WERI-Rb-1 (cell line): ENCODE data around the gene HDAC9.
"Not testable (repeated sequence)": the region's sequence is repeated elsewhere in the genome, so short reads cannot be mapped to it uniquely, and the experiment has no call there.

Experiments used
- DNase-seq: peaks from one replicate; pipeline ENCODE4 v3.0.0-alpha.2; 2020
- H3K27ac ChIP-seq: fragments of 250-450 bp; sonication (Bioruptor Pico); 2 replicates; pipeline ENCODE4 v1.5.1; 2020; ENCODE audit warnings: mild to moderate bottlenecking, moderate library complexity
- H3K27me3 ChIP-seq: fragments of 250-450 bp; sonication (Bioruptor Pico); 2 replicates; pipeline ENCODE4 v1.5.1; 2021; ENCODE audit warnings: mild to moderate bottlenecking, low read depth, moderate library complexity; ENCODE audit not compliant: insufficient read depth, severe bottlenecking
- H3K36me3 ChIP-seq: fragments of 250-450 bp; sonication (Bioruptor Pico); 2 replicates; pipeline ENCODE4 v1.5.1; 2020; ENCODE audit warnings: mild to moderate bottlenecking, moderate library complexity
- H3K4me3 ChIP-seq: 2 replicates; pipeline ENCODE4 v1.5.1; 2011; ENCODE audit warnings: low read depth, mild to moderate bottlenecking, control low read depth, low read length
- H3K9me3 ChIP-seq: fragments of 250-450 bp; sonication (Bioruptor Pico); 2 replicates; pipeline ENCODE4 v1.5.1; 2021; ENCODE audit warnings: mild to moderate bottlenecking, moderate library complexity; ENCODE audit not compliant: severe bottlenecking
- TF ChIP-seq, protein P1 (sequence below): IDR thresholded peaks from 2 replicates; pipeline ENCODE4 v1.5.1; 2011; ENCODE audit warnings: low read depth, mild to moderate bottlenecking, control low read depth, inconsistent platforms, low read length

Gene HDAC9

DNA sequence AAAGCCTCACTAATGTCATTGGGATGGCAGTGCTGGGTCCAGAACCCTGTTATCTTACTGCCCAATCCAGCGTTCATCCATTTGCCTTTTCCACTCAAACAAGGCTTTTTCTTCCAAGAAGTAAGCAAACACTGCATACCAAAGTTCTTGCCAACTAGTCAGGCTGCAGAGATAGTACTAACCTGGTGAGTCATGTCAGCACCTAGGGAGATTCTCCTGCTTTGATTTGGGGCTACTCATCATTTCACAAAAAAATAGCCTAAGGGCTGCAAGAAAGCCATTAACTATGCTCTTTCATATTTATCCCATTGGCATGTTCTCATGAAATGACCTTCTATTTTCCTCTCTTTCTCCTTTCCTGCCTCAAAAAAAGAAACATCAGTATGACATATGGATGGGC, 479.3 kb downstream of the HDAC9 start:
- no peaks in the 10 kb centered on the region for H3K27me3 ChIP-seq
- H3K27ac ChIP-seq: no peak overlapping the region
- no peak overlapping the region for H3K4me3 ChIP-seq
- H3K9me3 ChIP-seq: no peaks in the 10 kb centered on the region
- no peaks in the 10 kb centered on the region for H3K36me3 ChIP-seq
- TF ChIP-seq, protein P1, sequence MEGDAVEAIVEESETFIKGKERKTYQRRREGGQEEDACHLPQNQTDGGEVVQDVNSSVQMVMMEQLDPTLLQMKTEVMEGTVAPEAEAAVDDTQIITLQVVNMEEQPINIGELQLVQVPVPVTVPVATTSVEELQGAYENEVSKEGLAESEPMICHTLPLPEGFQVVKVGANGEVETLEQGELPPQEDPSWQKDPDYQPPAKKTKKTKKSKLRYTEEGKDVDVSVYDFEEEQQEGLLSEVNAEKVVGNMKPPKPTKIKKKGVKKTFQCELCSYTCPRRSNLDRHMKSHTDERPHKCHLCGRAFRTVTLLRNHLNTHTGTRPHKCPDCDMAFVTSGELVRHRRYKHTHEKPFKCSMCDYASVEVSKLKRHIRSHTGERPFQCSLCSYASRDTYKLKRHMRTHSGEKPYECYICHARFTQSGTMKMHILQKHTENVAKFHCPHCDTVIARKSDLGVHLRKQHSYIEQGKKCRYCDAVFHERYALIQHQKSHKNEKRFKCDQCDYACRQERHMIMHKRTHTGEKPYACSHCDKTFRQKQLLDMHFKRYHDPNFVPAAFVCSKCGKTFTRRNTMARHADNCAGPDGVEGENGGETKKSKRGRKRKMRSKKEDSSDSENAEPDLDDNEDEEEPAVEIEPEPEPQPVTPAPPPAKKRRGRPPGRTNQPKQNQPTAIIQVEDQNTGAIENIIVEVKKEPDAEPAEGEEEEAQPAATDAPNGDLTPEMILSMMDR: no peak
- DNase-seq: no peak

DNA sequence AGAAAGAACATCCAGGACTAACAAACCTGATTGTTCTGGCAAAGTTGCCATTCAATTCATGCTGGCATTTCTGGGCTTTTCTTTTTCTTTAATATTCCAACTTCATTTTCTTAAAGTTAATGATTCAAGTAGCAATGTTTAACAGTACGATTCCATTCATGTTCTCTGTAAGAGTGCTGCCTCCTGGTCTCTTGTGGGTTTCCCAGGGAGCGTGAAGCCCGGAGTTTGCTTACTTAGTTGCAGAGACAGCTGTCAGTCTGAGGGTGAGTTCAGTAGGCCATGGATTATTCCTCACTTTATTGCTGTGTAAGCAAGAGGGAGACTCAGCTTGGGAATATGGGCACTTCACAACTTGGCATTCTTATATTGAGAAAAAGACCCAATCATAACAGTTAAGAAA, 479.7 kb downstream of the HDAC9 start:
- no peak overlapping the region for H3K27ac ChIP-seq
- H3K27me3 ChIP-seq: no peaks in the 10 kb centered on the region
- TF ChIP-seq, protein P1: no peak
- H3K4me3 ChIP-seq: no peak overlapping the region
- no peaks in the 10 kb centered on the region for H3K9me3 ChIP-seq
- no peaks in the 10 kb centered on the region for H3K36me3 ChIP-seq
- DNase-seq: no peak

DNA sequence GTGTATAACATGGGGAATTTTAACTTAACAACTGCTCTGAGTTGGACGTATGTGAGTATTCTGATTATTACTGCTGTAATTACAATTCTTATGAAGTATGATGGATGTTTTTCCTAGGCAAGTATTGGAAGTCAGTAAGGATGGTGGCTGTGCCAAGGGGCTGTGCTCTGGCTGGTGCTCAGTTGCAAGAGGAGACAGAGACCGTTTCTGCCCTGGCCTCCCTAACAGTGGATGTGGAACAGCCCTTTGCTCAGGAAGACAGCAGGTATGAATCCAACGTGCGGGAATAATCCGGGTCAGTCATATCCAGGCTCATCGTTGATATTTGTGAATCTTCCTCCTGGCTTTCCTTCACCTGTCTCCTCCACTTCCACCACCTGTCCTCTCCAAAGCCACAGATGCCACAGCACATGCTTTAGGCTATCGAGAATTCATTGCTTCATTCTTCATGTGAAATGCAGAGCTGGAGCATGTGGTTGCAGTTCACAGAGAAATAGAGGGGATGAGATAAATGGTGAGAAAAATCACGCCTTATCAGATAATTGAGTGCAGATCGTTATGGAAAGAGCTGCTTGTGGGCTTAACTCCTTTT, 480.2 kb downstream of the HDAC9 start:
- Histone ChIP-seq H3K9me3 (no peaks in the 10 kb centered on the region), H3K36me3 (no peaks in the 10 kb centered on the region), H3K4me3 (no peak overlapping the region), H3K27me3 (no peaks in the 10 kb centered on the region), H3K27ac (no peak overlapping the region)
- TF ChIP-seq, protein P1: no peak
- no peak for DNase-seq

DNA sequence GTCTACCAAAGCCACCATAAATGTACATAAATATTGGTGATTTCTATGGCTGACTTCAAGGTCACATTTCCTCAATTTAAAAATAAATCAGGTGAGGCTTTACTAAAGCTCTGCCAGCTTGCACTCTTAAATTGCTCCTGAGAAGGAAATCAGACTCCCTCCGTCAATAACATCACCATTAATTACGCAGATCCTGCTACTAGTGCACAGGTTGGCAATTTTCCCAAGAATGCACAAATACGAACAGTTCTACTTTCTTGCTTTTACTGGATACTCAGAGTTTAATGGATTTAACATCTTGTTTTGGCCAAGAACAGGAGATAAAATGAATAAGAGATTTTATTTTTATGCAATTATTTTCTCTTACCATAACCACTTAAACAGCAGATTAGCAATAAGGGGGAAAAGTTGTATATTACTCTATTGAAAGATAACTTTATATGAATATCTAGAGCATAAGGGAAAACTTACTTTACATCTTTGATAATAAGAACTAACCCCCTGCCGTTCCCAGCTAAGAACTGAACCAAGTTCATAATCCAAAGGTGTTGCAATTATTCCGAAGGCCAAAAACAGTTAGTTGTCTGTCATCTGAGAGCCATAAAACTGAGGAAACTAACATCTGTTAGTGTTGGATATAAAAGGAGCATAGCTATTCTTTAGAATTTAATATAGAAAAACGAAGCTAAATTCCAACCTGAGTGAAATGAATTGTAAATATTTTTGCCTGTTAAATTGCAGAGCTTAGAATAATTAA, 481.3 kb downstream of the HDAC9 start:
- TF ChIP-seq, protein P1: no peak
- Histone ChIP-seq H3K27me3 (no peaks in the 10 kb centered on the region), H3K4me3 (no peak overlapping the region), H3K27ac (no peak overlapping the region), H3K9me3 (no peaks in the 10 kb centered on the region), H3K36me3 (no peaks in the 10 kb centered on the region)
- no peak for DNase-seq

DNA sequence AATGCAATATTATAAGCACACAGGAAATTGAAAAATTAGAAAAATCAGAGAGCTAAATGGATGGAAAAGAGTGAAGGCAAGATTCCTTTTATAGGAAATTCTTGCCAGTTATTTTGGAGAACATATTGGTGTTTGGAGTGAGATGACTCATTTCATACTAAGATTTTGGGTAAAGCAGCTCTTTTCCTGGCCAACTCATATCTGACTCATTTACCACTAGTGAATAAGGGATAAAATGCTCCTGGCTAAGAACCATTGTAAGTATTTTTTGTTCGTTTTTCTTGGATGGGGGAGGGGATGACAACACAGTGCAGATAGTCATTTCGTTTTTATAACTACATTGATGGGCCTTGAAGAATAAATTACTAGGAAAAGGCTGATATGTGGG, 482.6 kb downstream of the HDAC9 start:
- Histone ChIP-seq H3K27me3 (no peaks in the 10 kb centered on the region), H3K4me3 (no peak overlapping the region), H3K27ac (no peak overlapping the region), H3K36me3 (no peaks in the 10 kb centered on the region), H3K9me3 (no peaks in the 10 kb centered on the region)
- TF ChIP-seq, protein P1: no peak
- no peak for DNase-seq

DNA sequence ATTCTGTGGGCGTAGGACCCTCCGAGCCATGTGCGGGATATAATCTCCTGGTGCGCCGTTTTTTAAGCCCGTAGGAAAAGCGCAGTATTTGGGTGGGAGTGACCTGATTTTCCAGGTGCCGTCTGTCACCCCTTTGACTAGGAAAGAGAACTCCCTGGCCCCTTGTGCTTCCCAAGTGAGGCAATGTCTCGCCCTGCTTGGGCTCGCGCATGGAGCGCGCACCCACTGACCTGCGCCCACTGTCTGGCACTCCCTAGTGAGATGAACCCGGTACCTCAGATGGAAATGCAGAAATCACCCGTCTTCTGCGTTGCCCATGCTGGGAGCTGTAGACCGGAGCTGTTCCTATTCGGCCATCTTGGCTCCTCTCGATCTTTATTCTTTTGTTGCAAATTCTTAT, 495.2 kb downstream of the HDAC9 start:
- H3K27me3 ChIP-seq, H3K27ac ChIP-seq, H3K36me3 ChIP-seq, H3K9me3 ChIP-seq, H3K4me3 ChIP-seq, DNase-seq: not testable (repeated sequence)
